Liver (tissue), 9 donors: ENCODE results near the gene LILRB3. TPM values are rescaled to one million over a fixed set of nuclear protein-coding genes. Genes with fewer than 3 reads are reported as not detected.
"Not testable (repeated sequence)": the region's sequence is repeated elsewhere in the genome, so short reads cannot be mapped to it uniquely, and the experiment has no call there.

Experiments
- DNase-seq: peaks from one replicate; pipeline ENCODE4 v3.0.0-alpha.2; 2017; ENCODE audit warnings: low spot score
- H3K27ac ChIP-seq, 2 donors: one replicate each; pipeline ENCODE4 v1.7.0; 2013; ENCODE audit warnings: inconsistent platforms in 2 of 2, low read length in 2 of 2, control low read depth in 1 of 2, low read depth in 1 of 2, mild to moderate bottlenecking in 1 of 2
- H3K27me3 ChIP-seq, 4 donors: one replicate each; pipeline versions ENCODE4 v1.6.1 to v1.7.0; 2013; ENCODE audit warnings: low read length in 3 of 4, inconsistent platforms in 1 of 4, mild to moderate bottlenecking in 1 of 4, moderate library complexity in 1 of 4; ENCODE audit not compliant: control insufficient read depth in 4 of 4, insufficient read depth in 4 of 4
- H3K36me3 ChIP-seq, 4 donors: one replicate each; pipeline versions ENCODE4 v1.6.1 to v1.7.0; 2013; ENCODE audit warnings: low read length in 3 of 4, mild to moderate bottlenecking in 3 of 4, low read depth in 1 of 4, moderate library complexity in 1 of 4; ENCODE audit not compliant: control insufficient read depth in 4 of 4, insufficient read depth in 3 of 4
- H3K4me1 ChIP-seq, 4 donors: one replicate each; pipeline versions ENCODE4 v1.6.1 to v1.7.0; 2013; ENCODE audit warnings: low read length in 3 of 4, mild to moderate bottlenecking in 3 of 4, moderate library complexity in 1 of 4; ENCODE audit not compliant: control insufficient read depth in 4 of 4, insufficient read depth in 4 of 4
- H3K4me3 ChIP-seq, 3 donors: one replicate each; pipeline versions ENCODE4 v1.6.1 to v1.7.0; 2013; ENCODE audit warnings: low read length in 3 of 3, control low read depth in 1 of 3, low read depth in 1 of 3, mild to moderate bottlenecking in 1 of 3
- H3K9ac ChIP-seq, 2 donors: one replicate each; pipeline ENCODE4 v1.7.0; 2013; ENCODE audit warnings: low read length in 2 of 2, mild to moderate bottlenecking in 2 of 2, moderate library complexity in 2 of 2, control low read depth in 1 of 2, low read depth in 1 of 2
- H3K9me3 ChIP-seq, 4 donors: one replicate each; pipeline versions ENCODE4 v1.6.1 to v1.7.0; 2013; ENCODE audit warnings: low read length in 3 of 4; ENCODE audit not compliant: control insufficient read depth in 4 of 4
- JUND ChIP-seq, 2 donors: IDR thresholded peaks; 2 replicates each; pipeline ENCODE4 v1.6.1; 2016; ENCODE audit warnings: antibody characterized with exemption in 2 of 2
- RAD21 ChIP-seq, 2 donors: IDR thresholded peaks; 2 replicates each; pipeline ENCODE4 v1.6.1; 2016; ENCODE audit warnings: antibody characterized with exemption in 2 of 2, mild to moderate bottlenecking in 2 of 2
- SP1 ChIP-seq: IDR thresholded peaks from 2 replicates; pipeline ENCODE4 v1.6.1; 2018; ENCODE audit warnings: antibody characterized with exemption, mild to moderate bottlenecking
- YY1 ChIP-seq: IDR thresholded peaks from 2 replicates; pipeline ENCODE4 v1.6.1; 2016; ENCODE audit warnings: antibody characterized with exemption, mild to moderate bottlenecking
- WGBS: extraction: QIAGEN DNeasy Blood & Tissue Kit; methylation state at CpG from one replicate; pipeline ENCODE4 v1.1.7; 2013; 5-methylcytosine and 5-hydroxymethylcytosine counted together
- polyA plus RNA-seq, 2 donors: library from polyadenylated mRNA; stranded (reverse) in 1 of 2; unstranded in 1 of 2; fragments of 200-250 nt in 1 of 2; fragments of >200 nt in 1 of 2; fragmentation: Nextera tagmentation in 1 of 2; extraction: Ambion mirVana in 1 of 2; gene quantifications; one replicate each; pipeline versions ENCODE4 v1.2.1 to v1.2.3, GENCODE V29; 2013 to 2015
- total RNA-seq, 2 donors: library from RNA; depleted of rRNA; stranded (reverse); fragments of >200 nt; gene quantifications; one replicate each; pipeline ENCODE4 v1.2.3, GENCODE V29; 2014
- TF ChIP-seq, protein P1 (sequence below): fragments of 150-350 bp; IDR thresholded peaks from 2 replicates; pipeline ENCODE4 v1.5.1; 2017; ENCODE audit warnings: improper control_type of control experiment, low read depth, low read length; ENCODE audit not compliant: missing input control
- TF ChIP-seq, protein P2 (sequence below): IDR thresholded peaks from 2 replicates; pipeline ENCODE4 v1.6.1; 2016; ENCODE audit warnings: antibody characterized with exemption
- TF ChIP-seq, protein P3 (sequence below): IDR thresholded peaks from 2 replicates; pipeline ENCODE4 v1.6.1; 2016; ENCODE audit warnings: antibody characterized with exemption, mild to moderate bottlenecking
- TF ChIP-seq, protein P4 (sequence below): IDR thresholded peaks from 2 replicates; pipeline ENCODE4 v1.6.1; 2016; ENCODE audit warnings: antibody characterized with exemption
- donor health status: healthy.
- donor health status: healthy.
- donor health status: healthy.
- donor health status: healthy.
- donor health status: healthy.

The LILRB3 gene
- total and polyA plus RNA-seq, 4 donors, result 2.2 to 10.5 (median 3.3) TPM

DNA sequence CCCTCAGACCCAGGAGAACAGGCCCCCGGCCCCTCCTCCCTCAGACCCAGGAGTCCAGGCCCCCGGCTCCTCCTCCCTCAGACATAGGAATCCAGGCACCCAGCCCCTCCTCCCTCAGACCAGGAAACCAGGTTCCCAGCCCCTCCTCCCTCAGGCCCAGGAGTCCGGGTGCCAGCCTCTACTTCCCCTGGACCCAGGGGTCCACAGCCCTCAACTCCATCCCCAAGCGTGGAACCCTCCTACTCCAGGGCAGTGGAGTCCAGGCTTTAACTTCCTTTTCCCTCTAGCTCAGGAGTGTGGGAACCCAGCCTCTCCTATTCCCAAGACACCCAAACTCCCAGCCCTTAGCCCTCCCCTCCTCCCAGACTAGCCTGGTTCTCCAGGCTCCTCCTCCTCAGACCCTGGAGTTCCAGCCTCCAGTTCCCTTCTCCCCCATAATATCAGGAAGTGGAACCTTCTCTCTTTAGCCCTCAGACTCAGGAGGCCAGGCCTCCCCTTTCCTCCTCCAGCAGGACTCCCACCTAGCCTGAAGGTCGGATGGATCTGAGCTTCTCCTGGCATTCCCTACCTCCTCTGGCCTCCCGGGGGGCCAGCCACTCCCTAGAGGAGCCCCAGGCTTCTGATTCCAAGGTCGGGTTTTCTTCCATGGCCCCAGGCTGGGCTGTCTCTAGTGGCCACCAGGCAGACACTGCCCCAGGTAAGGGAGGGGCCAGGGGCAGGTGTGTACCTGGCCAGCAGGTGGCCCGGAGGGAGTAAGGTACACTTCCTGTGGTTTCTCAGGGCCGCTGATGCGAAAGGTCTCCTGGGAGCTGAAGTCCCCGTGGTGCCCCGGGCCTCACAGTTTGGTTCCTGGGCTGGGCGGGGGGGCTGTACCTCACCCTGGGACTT is 50.1 kb downstream of the LILRB3 start, which contains the start of gene TMC4:
TSS of gene TMC4 (minus strand) at position 690 of the 888 bp plus-strand sequence. CDS start at position 647, 43 bp downstream.
- Histone ChIP-seq H3K4me1 (no peaks in the 10 kb centered on the region), H3K27me3 (no peaks in the 10 kb centered on the region), H3K4me3 (no peak within 1 kb of the TSS), H3K9me3 (no peaks in the 10 kb centered on the region), H3K9ac (no peak within 1 kb of the TSS), H3K27ac (no peak within 1 kb of the TSS), H3K36me3 (peaks cover 0 to 5% (median 2%) of the 10 kb centered on the region in 4 donors)
- TF ChIP-seq RAD21 (IDR thresholded peaks at IDR 0.05) (peak in 1 of 2 donors; percentile 17), SP1 (no peak), YY1 (no peak), JUND (IDR thresholded peaks at IDR 0.05) (no peak)
- TF ChIP-seq, protein P1, sequence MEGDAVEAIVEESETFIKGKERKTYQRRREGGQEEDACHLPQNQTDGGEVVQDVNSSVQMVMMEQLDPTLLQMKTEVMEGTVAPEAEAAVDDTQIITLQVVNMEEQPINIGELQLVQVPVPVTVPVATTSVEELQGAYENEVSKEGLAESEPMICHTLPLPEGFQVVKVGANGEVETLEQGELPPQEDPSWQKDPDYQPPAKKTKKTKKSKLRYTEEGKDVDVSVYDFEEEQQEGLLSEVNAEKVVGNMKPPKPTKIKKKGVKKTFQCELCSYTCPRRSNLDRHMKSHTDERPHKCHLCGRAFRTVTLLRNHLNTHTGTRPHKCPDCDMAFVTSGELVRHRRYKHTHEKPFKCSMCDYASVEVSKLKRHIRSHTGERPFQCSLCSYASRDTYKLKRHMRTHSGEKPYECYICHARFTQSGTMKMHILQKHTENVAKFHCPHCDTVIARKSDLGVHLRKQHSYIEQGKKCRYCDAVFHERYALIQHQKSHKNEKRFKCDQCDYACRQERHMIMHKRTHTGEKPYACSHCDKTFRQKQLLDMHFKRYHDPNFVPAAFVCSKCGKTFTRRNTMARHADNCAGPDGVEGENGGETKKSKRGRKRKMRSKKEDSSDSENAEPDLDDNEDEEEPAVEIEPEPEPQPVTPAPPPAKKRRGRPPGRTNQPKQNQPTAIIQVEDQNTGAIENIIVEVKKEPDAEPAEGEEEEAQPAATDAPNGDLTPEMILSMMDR, result peak; percentile 12
- TF ChIP-seq, protein P2, sequence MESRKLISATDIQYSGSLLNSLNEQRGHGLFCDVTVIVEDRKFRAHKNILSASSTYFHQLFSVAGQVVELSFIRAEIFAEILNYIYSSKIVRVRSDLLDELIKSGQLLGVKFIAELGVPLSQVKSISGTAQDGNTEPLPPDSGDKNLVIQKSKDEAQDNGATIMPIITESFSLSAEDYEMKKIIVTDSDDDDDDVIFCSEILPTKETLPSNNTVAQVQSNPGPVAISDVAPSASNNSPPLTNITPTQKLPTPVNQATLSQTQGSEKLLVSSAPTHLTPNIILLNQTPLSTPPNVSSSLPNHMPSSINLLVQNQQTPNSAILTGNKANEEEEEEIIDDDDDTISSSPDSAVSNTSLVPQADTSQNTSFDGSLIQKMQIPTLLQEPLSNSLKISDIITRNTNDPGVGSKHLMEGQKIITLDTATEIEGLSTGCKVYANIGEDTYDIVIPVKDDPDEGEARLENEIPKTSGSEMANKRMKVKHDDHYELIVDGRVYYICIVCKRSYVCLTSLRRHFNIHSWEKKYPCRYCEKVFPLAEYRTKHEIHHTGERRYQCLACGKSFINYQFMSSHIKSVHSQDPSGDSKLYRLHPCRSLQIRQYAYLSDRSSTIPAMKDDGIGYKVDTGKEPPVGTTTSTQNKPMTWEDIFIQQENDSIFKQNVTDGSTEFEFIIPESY, result no peak
- TF ChIP-seq, protein P3, sequence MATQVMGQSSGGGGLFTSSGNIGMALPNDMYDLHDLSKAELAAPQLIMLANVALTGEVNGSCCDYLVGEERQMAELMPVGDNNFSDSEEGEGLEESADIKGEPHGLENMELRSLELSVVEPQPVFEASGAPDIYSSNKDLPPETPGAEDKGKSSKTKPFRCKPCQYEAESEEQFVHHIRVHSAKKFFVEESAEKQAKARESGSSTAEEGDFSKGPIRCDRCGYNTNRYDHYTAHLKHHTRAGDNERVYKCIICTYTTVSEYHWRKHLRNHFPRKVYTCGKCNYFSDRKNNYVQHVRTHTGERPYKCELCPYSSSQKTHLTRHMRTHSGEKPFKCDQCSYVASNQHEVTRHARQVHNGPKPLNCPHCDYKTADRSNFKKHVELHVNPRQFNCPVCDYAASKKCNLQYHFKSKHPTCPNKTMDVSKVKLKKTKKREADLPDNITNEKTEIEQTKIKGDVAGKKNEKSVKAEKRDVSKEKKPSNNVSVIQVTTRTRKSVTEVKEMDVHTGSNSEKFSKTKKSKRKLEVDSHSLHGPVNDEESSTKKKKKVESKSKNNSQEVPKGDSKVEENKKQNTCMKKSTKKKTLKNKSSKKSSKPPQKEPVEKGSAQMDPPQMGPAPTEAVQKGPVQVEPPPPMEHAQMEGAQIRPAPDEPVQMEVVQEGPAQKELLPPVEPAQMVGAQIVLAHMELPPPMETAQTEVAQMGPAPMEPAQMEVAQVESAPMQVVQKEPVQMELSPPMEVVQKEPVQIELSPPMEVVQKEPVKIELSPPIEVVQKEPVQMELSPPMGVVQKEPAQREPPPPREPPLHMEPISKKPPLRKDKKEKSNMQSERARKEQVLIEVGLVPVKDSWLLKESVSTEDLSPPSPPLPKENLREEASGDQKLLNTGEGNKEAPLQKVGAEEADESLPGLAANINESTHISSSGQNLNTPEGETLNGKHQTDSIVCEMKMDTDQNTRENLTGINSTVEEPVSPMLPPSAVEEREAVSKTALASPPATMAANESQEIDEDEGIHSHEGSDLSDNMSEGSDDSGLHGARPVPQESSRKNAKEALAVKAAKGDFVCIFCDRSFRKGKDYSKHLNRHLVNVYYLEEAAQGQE, result no peak
- TF ChIP-seq, protein P4, sequence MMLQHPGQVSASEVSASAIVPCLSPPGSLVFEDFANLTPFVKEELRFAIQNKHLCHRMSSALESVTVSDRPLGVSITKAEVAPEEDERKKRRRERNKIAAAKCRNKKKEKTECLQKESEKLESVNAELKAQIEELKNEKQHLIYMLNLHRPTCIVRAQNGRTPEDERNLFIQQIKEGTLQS, result no peak
- no peak for DNase-seq
- 23% methylated on average over 13 of the region's 13 CpGs for WGBS

DNA sequence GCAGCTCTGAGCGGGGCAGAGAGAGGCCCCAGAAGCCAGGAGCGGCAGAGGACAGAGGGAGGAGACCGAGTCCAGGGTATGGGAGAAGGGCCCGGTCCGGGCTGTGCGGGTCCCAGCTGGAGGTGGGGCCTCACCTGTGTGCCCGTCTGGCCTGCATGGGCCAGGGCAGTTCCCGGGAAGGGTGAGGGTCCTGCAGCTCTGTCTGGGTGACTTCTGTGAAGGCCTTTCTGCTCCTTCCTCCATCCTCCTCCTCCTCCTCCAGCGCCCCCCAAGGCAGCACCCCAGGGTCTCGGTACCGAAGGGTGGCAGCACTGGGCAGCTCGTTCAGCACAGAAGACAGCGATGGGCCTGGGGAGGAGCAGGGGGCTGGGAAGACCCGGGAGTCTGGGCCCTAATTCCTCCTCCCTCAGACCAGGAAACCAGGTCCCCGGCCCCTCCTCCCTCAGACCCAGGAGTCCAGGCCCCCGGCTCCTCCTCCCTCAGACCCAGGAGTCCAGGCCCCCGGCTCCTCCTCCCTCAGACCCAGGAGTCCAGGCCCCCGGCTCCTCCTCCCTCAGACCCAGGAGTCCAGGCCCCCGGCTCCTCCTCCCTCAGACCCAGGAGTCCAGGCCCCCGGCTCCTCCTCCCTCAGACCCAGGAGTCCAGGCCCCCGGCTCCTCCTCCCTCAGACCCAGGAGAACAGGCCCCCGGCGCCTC is 50.9 kb downstream of the LILRB3 start:
- H3K9ac ChIP-seq, H3K36me3 ChIP-seq, H3K4me3 ChIP-seq, DNase-seq, H3K27me3 ChIP-seq, H3K9me3 ChIP-seq, H3K4me1 ChIP-seq, H3K27ac ChIP-seq: not testable (repeated sequence)
- 80% methylated on average over 17 of the region's 23 CpGs for WGBS
